G401 (cell line): Measurements from ENCODE around the gene TRIL. TPM values are rescaled to one million over a fixed set of nuclear protein-coding genes. Genes with fewer than 3 reads are reported as not detected.

Experiments
- DNase-seq: peaks from one replicate; pipeline ENCODE4 v3.0.0-alpha.2; 2015; ENCODE audit warnings: low spot score
- in situ Hi-C: cut with HindIII; loops from 2 replicates; pipeline ENCODE4 v1.10.0; 2016; ENCODE audit warnings: low sequenced_read_pairs, mixed read lengths
- total RNA-seq: library from RNA; depleted of rRNA; stranded (reverse); fragments of >200 nt; shearing (Covaris generic); gene quantifications from 2 replicates; pipeline ENCODE4 v1.2.3, GENCODE V29; 2014; rRNA removed

Gene TRIL
- total RNA-seq, 1 experiment from 2014 or later = not detected

- in situ Hi-C loops = no loop called here
- DNase-seq = no peak
Measured at GRCh38 chr7:28903730-28904577, 54.2 kb downstream of the TRIL start.

Other genes starting within 250 kb of the TRIL start
- gene CPVL, start 188.2 kb upstream of the TRIL start, total RNA-seq = not detected in 2 replicates
- not detected in 2 replicates for gene CHN2, start 236.4 kb upstream of the TRIL start, total RNA-seq